Lower leg skin (tissue), 4 donors: ENCODE measurements around the gene SH3D19. TPM values are rescaled to one million over a fixed set of nuclear protein-coding genes. Genes with fewer than 3 reads are reported as not detected.

Source experiments
- DNase-seq, 2 donors: peaks; one replicate each; pipeline ENCODE4 v3.0.0-alpha.2; 2019; ENCODE audit warnings: low spot score in 2 of 2
- H3K4me3 ChIP-seq: fragments of 200-600 bp; sonication (generic); 2 replicates; pipeline ENCODE4 v1.5.1; 2017; ENCODE audit warnings: mild to moderate bottlenecking, low read depth; ENCODE audit not compliant: poor library complexity, severe bottlenecking
- CTCF ChIP-seq, 3 donors: fragments of 450-650 bp; IDR thresholded peaks; one replicate each; pipeline ENCODE4 v1.5.1; 2016; ENCODE audit warnings: antibody characterized with exemption in 3 of 3, mild to moderate bottlenecking in 3 of 3, moderate library complexity in 2 of 3
- POLR2A ChIP-seq, 2 donors: fragments of 450-650 bp; IDR thresholded peaks; one replicate each; pipeline ENCODE4 v1.6.1; 2016 to 2017; ENCODE audit warnings: antibody characterized with exemption in 2 of 2, mild to moderate bottlenecking in 1 of 2, moderate library complexity in 1 of 2
- WGBS, 2 donors: methylation state at CpG; one replicate each; pipeline ENCODE4 v1.1.5; 2018; 5-methylcytosine and 5-hydroxymethylcytosine counted together
- intact Hi-C: fragments of 100-400 bp; cut with DNase I; formaldehyde crosslinking; loops from one replicate; pipeline ENCODE4 v1.15.0; 2023; ENCODE audit warnings: low total_unique reads
- total RNA-seq, 4 donors: library from RNA; depleted of rRNA; stranded (reverse); fragments of >200 nt; gene quantifications; one replicate each; pipeline ENCODE4 v1.1.0, GENCODE V29; 2016

The SH3D19 gene
- total RNA-seq, 4 donors from 2014 or later: 70.8 to 82.5 (median 78.6) TPM

- 86 to 87% methylated on average over 6 of the region's 6 CpGs for WGBS, 2 donors
- intact Hi-C loops: no loop called here
- TF ChIP-seq POLR2A (IDR thresholded peaks at IDR 0.05): no peak
- TF ChIP-seq CTCF (IDR thresholded peaks at IDR 0.05): no peak
- DNase-seq: no peak
- no peak overlapping the region for H3K4me3 ChIP-seq
Measured at GRCh38 chr4:151313306-151314009, 11.9 kb downstream of the SH3D19 start.

- no peak for DNase-seq
- intact Hi-C loops: no loop called here
- no peak for TF ChIP-seq POLR2A (IDR thresholded peaks at IDR 0.05)
- TF ChIP-seq CTCF (IDR thresholded peaks at IDR 0.05): no peak
- WGBS, 2 donors: 92 to 96% methylated on average over 5 of the region's 5 CpGs
- H3K4me3 ChIP-seq: no peak overlapping the region
Measured at GRCh38 chr4:151310124-151310728, 15.2 kb downstream of the SH3D19 start.

- H3K4me3 ChIP-seq: no peak overlapping the region
- DNase-seq: no peak
- TF ChIP-seq POLR2A (IDR thresholded peaks at IDR 0.05) (no peak), CTCF (IDR thresholded peaks at IDR 0.05) (no peak)
- intact Hi-C loops: no loop called here
Measured at GRCh38 chr4:151304755-151305154, 20.6 kb downstream of the SH3D19 start.

- intact Hi-C loops: no loop called here
- no peak overlapping the region for H3K4me3 ChIP-seq
- DNase-seq: no peak
- TF ChIP-seq POLR2A (IDR thresholded peaks at IDR 0.05) (no peak), CTCF (IDR thresholded peaks at IDR 0.05) (no peak)
Measured at GRCh38 chr4:151304226-151304625, 21.2 kb downstream of the SH3D19 start.

GRCh38 chr4:151302432-151302831, 23.0 kb downstream of the SH3D19 start:
- intact Hi-C loops: no loop called here
- WGBS, 2 donors: 71 to 77% methylated on average over 4 of the region's 4 CpGs

More at GRCh38 chr4:151302432-151302831, 23.0 kb downstream of the SH3D19 start:
- no peak for DNase-seq
- no peak overlapping the region for H3K4me3 ChIP-seq
- TF ChIP-seq CTCF (IDR thresholded peaks at IDR 0.05) (no peak), POLR2A (IDR thresholded peaks at IDR 0.05) (no peak)
